NT2/D1 (cell line): ENCODE data around the gene MORN5.

ENCODE experiments used
- SUZ12 ChIP-seq: IDR thresholded peaks from 2 replicates; pipeline ENCODE4 v1.6.1; 2011; ENCODE audit not compliant: insufficient read length, insufficient read depth; ENCODE audit errors: extremely low read depth
- YY1 ChIP-seq: IDR thresholded peaks from 2 replicates; pipeline ENCODE4 v1.6.1; 2011; ENCODE audit not compliant: insufficient read length, insufficient read depth
- ZNF274 ChIP-seq: IDR thresholded peaks from 2 replicates; pipeline ENCODE4 v1.6.1; 2011; ENCODE audit warnings: mild to moderate bottlenecking, low read depth, low read length

- TF ChIP-seq ZNF274 (no peak), YY1 (no peak), SUZ12 (no peak)
These were observed 25.6 kb upstream of the MORN5 start for GRCh38 chr9:122133984-122134535.
